Panc1 (cell line): ENCODE measurements around the gene COL4A4. TPM values are rescaled to one million over a fixed set of nuclear protein-coding genes. Genes with fewer than 3 reads are reported as not detected.

Source experiments
- ATAC-seq: fragments of 200-7000 bp; cut with Tn5 transposase; 2 replicates; pipeline ENCODE4 v1.9.1; 2020; ENCODE audit warnings: mild to moderate bottlenecking, moderate library complexity
- BruUV-seq: library from RNA; stranded (reverse); fragments of 400-500 nt; replicated peaks from 2 replicates; lab custom pipeline; 2021; lab: Mats Ljungman, UMichigan
- CTCF ChIA-PET: fragments of 300-600 bp; sonication (Branson Sonifier 250); formaldehyde crosslinking; loops from one replicate; lab custom pipeline; 2022; ENCODE audit warnings: antibody characterized with exemption; lab: Charles Lee
- POLR2A ChIA-PET: fragments of 300-600 bp; sonication (Branson Sonifier 250); formaldehyde crosslinking; loops from one replicate; lab custom pipeline; 2022; ENCODE audit warnings: antibody characterized with exemption; lab: Charles Lee
- DNase-seq: peaks from one replicate; pipeline ENCODE4 v3.0.0-alpha.2; 2010; ENCODE audit warnings: low read depth, low spot score
- H3K27ac ChIP-seq: 2 replicates; pipeline ENCODE4 v1.5.1; 2011; ENCODE audit warnings: mild to moderate bottlenecking, low read length, inconsistent platforms
- H3K27me3 ChIP-seq: fragments of 200-500 bp; sonication (Bioruptor generic); 2 replicates; pipeline ENCODE4 v1.6.0; 2014; ENCODE audit warnings: low read length, inconsistent platforms; ENCODE audit not compliant: control insufficient read depth, insufficient read depth
- H3K36me3 ChIP-seq: fragments of 200-500 bp; sonication (Bioruptor generic); 2 replicates; pipeline ENCODE4 v1.5.1; 2014; ENCODE audit warnings: inconsistent platforms, mild to moderate bottlenecking, low read length, moderate library complexity; ENCODE audit not compliant: control insufficient read depth, insufficient read depth
- H3K4me1 ChIP-seq: 2 replicates; pipeline ENCODE4 v1.5.1; 2011; ENCODE audit warnings: inconsistent platforms, mild to moderate bottlenecking, low read length, moderate library complexity; ENCODE audit not compliant: control insufficient read depth, insufficient read depth
- H3K4me3 ChIP-seq, 2 experiments: 2 replicates each; pipeline ENCODE4 v1.5.1; 2011 to 2012; ENCODE audit warnings: low read depth in 2 of 2, low read length in 2 of 2, mild to moderate bottlenecking in 2 of 2, inconsistent platforms in 1 of 2, moderate library complexity in 1 of 2
- H3K9me3 ChIP-seq: fragments of 200-500 bp; sonication (Bioruptor generic); 2 replicates; pipeline ENCODE4 v1.5.1; 2014; ENCODE audit warnings: low read depth, mild to moderate bottlenecking, inconsistent platforms, low read length, moderate library complexity; ENCODE audit not compliant: control insufficient read depth, insufficient read depth
- CTCF ChIP-seq: fragments of 450-650 bp; IDR thresholded peaks from 2 replicates; pipeline ENCODE4 v1.5.1; 2017; ENCODE audit warnings: mild to moderate bottlenecking
- POLR2AphosphoS5 ChIP-seq: IDR thresholded peaks from 2 replicates; pipeline ENCODE4 v1.6.1; 2012; ENCODE audit warnings: mild to moderate bottlenecking, low read depth, low read length, moderate library complexity
- REST ChIP-seq, 2 experiments: IDR thresholded peaks; 2 replicates each; pipeline ENCODE4 v1.6.1; 2011 to 2012; ENCODE audit warnings: low read depth in 2 of 2, control low read depth in 1 of 2, low read length in 1 of 2, mild to moderate bottlenecking in 1 of 2, moderate library complexity in 1 of 2; ENCODE audit not compliant: insufficient read depth in 1 of 2
- SIN3A ChIP-seq: IDR thresholded peaks from 2 replicates; pipeline ENCODE4 v1.6.1; 2012; ENCODE audit warnings: low read depth, mild to moderate bottlenecking, low read length, moderate library complexity, borderline replicate concordance; ENCODE audit not compliant: insufficient read depth
- TCF7L2 ChIP-seq: IDR thresholded peaks from 2 replicates; pipeline ENCODE4 v1.6.1; 2011; ENCODE audit warnings: mild to moderate bottlenecking, low read depth, low read length, inconsistent platforms
- in situ Hi-C: cut with HindIII; loops from 2 replicates; pipeline ENCODE4 v1.10.0; 2016; ENCODE audit warnings: low sequenced_read_pairs, low pct_unique_long_range_greater_than_20kb
- intact Hi-C: fragments of 100-400 bp; cut with micrococcal nuclease; formaldehyde crosslinking; loops from one replicate; pipeline ENCODE4 v1.10.0; 2022; ENCODE audit not compliant: unreplicated experiment
- total RNA-seq: library from RNA; stranded (reverse); gene quantifications from one replicate; pipeline ENCODE4 v1.2.1, GENCODE V29; 2021; ENCODE audit not compliant: unreplicated experiment

The COL4A4 gene
- total RNA-seq, 1 experiment from 2014 or later: 0.13 TPM

- POLR2A ChIA-PET: no interaction called here
- in situ Hi-C loops: no loop called here
Observed at GRCh38 chr2:227099340-227099739, 64.7 kb downstream of the COL4A4 start.

GRCh38 chr2:227098162-227098515, 65.9 kb downstream of the COL4A4 start:
- H3K4me1 ChIP-seq: no peaks in the 10 kb centered on the region
- H3K9me3 ChIP-seq: no peaks in the 10 kb centered on the region
- ATAC-seq: no peak
- ChIA-PET POLR2A (no interaction called here), CTCF (no interaction called here)
- H3K36me3 ChIP-seq: no peaks in the 10 kb centered on the region
- no peak overlapping the region for H3K27ac ChIP-seq
- BruUV-seq: no TSS peak
- no peaks in the 10 kb centered on the region for H3K27me3 ChIP-seq
- no peak for TF ChIP-seq CTCF
- TF ChIP-seq POLR2AphosphoS5: no peak
- TF ChIP-seq SIN3A: no peak
- TF ChIP-seq REST (IDR thresholded peaks at IDR 0.05; ENCODE audit: insufficient read depth in 1 of 2, low read depth in 2 of 2, low read length in 1 of 2): no peak
- H3K4me3 ChIP-seq: no peak overlapping the region
- intact Hi-C loops: no loop called here
- no peak for DNase-seq
- in situ Hi-C loops: no loop called here

More at GRCh38 chr2:227099340-227099739, 64.7 kb downstream of the COL4A4 start:
- no peaks in the 10 kb centered on the region for H3K27me3 ChIP-seq
- CTCF ChIA-PET: no interaction called here
- DNase-seq (no peak), ATAC-seq (no peak)
- no peaks in the 10 kb centered on the region for H3K36me3 ChIP-seq
- no peaks in the 10 kb centered on the region for H3K4me1 ChIP-seq
- no TSS peak for BruUV-seq
- intact Hi-C loops: no loop called here
- H3K4me3 ChIP-seq: no peak overlapping the region
- H3K27ac ChIP-seq: no peak overlapping the region
- H3K9me3 ChIP-seq: no peaks in the 10 kb centered on the region
- no peak for TF ChIP-seq SIN3A
- TF ChIP-seq TCF7L2: no peak
- TF ChIP-seq POLR2AphosphoS5: no peak
- no peak for TF ChIP-seq CTCF
- TF ChIP-seq REST (IDR thresholded peaks at IDR 0.05; ENCODE audit: insufficient read depth in 1 of 2, low read depth in 2 of 2, low read length in 1 of 2): no peak
